GM19240 (cell line): Measurements from ENCODE around the gene RAVER1.
"Not testable (repeated sequence)": the region's sequence is repeated elsewhere in the genome, so short reads cannot be mapped to it uniquely, and the experiment has no call there.

Source experiments
- DNase-seq: peaks from one replicate; pipeline ENCODE4 v3.0.0; 2011; ENCODE audit warnings: low spot score; ENCODE audit not compliant: insufficient read length

Gene RAVER1

GRCh38 chr19:10290876-10291553, 42.3 kb downstream of the RAVER1 start:
- no peak for DNase-seq

GRCh38 chr19:10290357-10290875, 42.9 kb downstream of the RAVER1 start:
- no peak for DNase-seq

- no peak for DNase-seq
These were observed 43.4 kb downstream of the RAVER1 start, which contains the start of gene ICAM5 for GRCh38 chr19:10289836-10290356. TSS of gene ICAM5 (plus strand) at chr19:10289952. CDS start at chr19:10290044, 92 bp downstream.

- no peak for DNase-seq
These were observed 44.0 kb downstream of the RAVER1 start for GRCh38 chr19:10289167-10289835.

GRCh38 chr19:10288662-10289166, 44.6 kb downstream of the RAVER1 start:
- DNase-seq, result no peak

GRCh38 chr19:10286803-10287737, 46.3 kb downstream of the RAVER1 start, which contains the start of gene ICAM4:
TSS of gene ICAM4 (plus strand) at chr19:10286955. CDS start at chr19:10287013, 58 bp downstream.
- DNase-seq, result no peak

- DNase-seq, result no peak
These were observed 47.9 kb downstream of the RAVER1 start for GRCh38 chr19:10285393-10285792.

GRCh38 chr19:10284960-10285278, 48.4 kb downstream of the RAVER1 start:
- DNase-seq, result no peak

GRCh38 chr19:10284065-10284959, 49.0 kb downstream of the RAVER1 start:
- no peak for DNase-seq

- DNase-seq, result no peak
These were observed 49.8 kb downstream of the RAVER1 start for GRCh38 chr19:10283301-10284064.

GRCh38 chr19:10282043-10282442, 51.3 kb downstream of the RAVER1 start:
- not testable (repeated sequence) for DNase-seq

GRCh38 chr19:10279737-10280442, 53.4 kb downstream of the RAVER1 start:
- no peak for DNase-seq

- DNase-seq, result no peak
These were observed 54.4 kb downstream of the RAVER1 start for GRCh38 chr19:10278935-10279334.

GRCh38 chr19:10277795-10278589, 55.3 kb downstream of the RAVER1 start:
- DNase-seq, result no peak

GRCh38 chr19:10274589-10274988, 58.7 kb downstream of the RAVER1 start:
- DNase-seq, result no peak

- no peak for DNase-seq
These were observed 61.7 kb downstream of the RAVER1 start for GRCh38 chr19:10271543-10272086.

GRCh38 chr19:10270616-10271394, 62.5 kb downstream of the RAVER1 start, which contains the start of gene ICAM1:
TSS of gene ICAM1 (plus strand) at chr19:10271120. CDS start at chr19:10271160, 40 bp downstream.
- no peak for DNase-seq
